ENCODE results near the gene TAF1A. TPM values are rescaled to one million over a fixed set of nuclear protein-coding genes. Genes with fewer than 3 reads are reported as not detected.

The TAF1A gene
- total and polyA plus RNA-seq, 10 of the 15 experiments (the other 5 are each of a cell fraction or from before 2014, with no cell fraction given): 7.7 to 17.9 (median 12.0) TPM

DNA sequence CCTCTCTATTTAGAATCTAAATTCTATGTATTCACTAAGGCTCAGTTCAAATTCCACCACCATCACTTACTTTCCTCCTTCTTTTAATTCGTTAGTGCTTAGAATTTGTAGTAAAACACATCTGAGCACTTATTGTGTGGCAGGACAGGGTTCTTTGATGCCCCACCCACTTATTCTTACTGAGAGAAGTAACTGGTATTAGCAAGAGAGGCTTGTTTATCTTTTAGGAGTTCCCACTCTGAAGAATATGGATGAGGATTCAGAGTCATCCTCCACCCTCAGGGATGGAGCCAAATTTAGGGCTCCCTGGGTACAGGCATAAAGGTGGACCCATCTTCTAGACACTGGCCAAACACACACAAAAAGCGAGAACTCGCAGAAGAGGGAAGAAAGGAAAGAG lies 11.5 kb upstream of the TAF1A start (continued):
- TF ChIP-seq RCOR1 (conservative IDR thresholded peaks at IDR 0.05; ENCODE audit: low read depth, low read length) (no peak), YBX1 (IDR thresholded peaks at IDR 0.05) (no peak), CREM (IDR thresholded peaks at IDR 0.05; ENCODE audit: low read depth) (no peak), FOXM1 (IDR thresholded peaks at IDR 0.05; ENCODE audit: low read depth, low read length) (no peak), SPI1 (IDR thresholded peaks at IDR 0.05; ENCODE audit: borderline replicate concordance, insufficient read depth, low read depth, low read length) (no peak)

DNA sequence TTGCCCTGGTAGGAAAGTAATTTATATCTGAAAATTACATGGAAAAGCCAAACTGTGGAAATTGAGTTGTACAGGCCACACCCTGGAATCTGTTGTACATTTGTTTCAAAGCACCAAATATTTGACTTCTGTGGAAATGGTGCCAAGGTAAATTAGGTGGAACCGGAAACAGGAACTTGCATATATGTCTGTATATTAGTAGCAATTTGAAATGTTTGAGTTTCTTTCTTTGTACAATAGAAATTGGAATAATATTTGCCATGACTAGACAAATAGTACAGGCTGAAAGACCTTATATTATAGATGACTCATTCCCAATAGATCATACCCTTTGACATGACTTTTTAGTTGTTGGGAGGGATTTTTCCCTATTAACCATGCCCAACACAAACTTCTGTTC lies 10.5 kb upstream of the TAF1A start:
- POLR2A ChIA-PET: interaction anchor here (0.6 kb wide), 2 partner anchors 11 to 57 kb away, joined by 4 to 5 read pairs; no protein-coding TSS in a partner anchor
- in situ Hi-C loops (cut with MboI): no loop called here
- ATAC-seq (no peak), FAIRE-seq (no peak), DNase-seq (ENCODE audit: low read depth, low spot score) (no peak)
- BruUV-seq (replicated peaks): no TSS peak
- Histone ChIP-seq H3K9me3 (replicated peaks; ENCODE audit: control insufficient read depth, insufficient read depth, low read length) (no peaks in the 10 kb centered on the region), H3K9ac (ENCODE audit: control insufficient read depth, insufficient read depth, low read length) (no peak overlapping the region), H3K79me2 (ENCODE audit: control insufficient read depth, insufficient read depth, low read length) (no peaks in the 10 kb centered on the region), H3K4me3 (no peak overlapping the region), H3K27ac (ENCODE audit: control insufficient read depth, insufficient read depth) (no peak overlapping the region), H2AFZ (ENCODE audit: control insufficient read depth, low read depth, low read length) (no peak overlapping the region), H3K4me1 (ENCODE audit: control insufficient read depth, insufficient read depth, low read length) (no peaks in the 10 kb centered on the region), H4K20me1 (ENCODE audit: control insufficient read depth, insufficient read depth) (no peaks in the 10 kb centered on the region), H3K36me3 (ENCODE audit: control insufficient read depth in 2 of 2, insufficient read depth in 2 of 2, low read length in 1 of 2) (no peaks in the 10 kb centered on the region), H3K4me2 (ENCODE audit: control insufficient read depth, insufficient read depth) (no peak overlapping the region), H3K27me3 (replicated peaks in 1 of 2; ENCODE audit: control insufficient read depth in 2 of 2, insufficient read depth in 2 of 2, low read length in 1 of 2) (no peaks in the 10 kb centered on the region)
- WGBS (ENCODE audit: insufficient coverage, insufficient replicate concordance, low lambda C conversion rate, missing lambda C conversion rate): 43% methylated on average over 1 of the region's 1 CpG
- SMC1A ChIA-PET (ENCODE audit: uncharacterized antibody, unreplicated experiment): interaction anchor here (1.1 to 2.4 kb wide), 2 partner anchors 10 to 34 kb away, joined by 6 read pairs; partner anchors contain the start of gene TAF1A
- RAD21 ChIA-PET (ENCODE audit: unreplicated experiment): interaction anchor here (0.6 kb wide), 1 partner anchor 229 kb away, joined by 3 read pairs; no protein-coding TSS in a partner anchor
- intact Hi-C loops (cut with micrococcal nuclease; ENCODE audit: unreplicated experiment): no loop called here
- CTCF ChIA-PET: interaction anchor here (0.9 to 1.1 kb wide), 2 partner anchors 14 to 34 kb away, joined by 3 to 4 read pairs; no protein-coding TSS in a partner anchor
- no peak for TF ChIP-seq TAF1 (IDR thresholded peaks at IDR 0.05; ENCODE audit: borderline replicate concordance, low read depth, low read length)

DNA sequence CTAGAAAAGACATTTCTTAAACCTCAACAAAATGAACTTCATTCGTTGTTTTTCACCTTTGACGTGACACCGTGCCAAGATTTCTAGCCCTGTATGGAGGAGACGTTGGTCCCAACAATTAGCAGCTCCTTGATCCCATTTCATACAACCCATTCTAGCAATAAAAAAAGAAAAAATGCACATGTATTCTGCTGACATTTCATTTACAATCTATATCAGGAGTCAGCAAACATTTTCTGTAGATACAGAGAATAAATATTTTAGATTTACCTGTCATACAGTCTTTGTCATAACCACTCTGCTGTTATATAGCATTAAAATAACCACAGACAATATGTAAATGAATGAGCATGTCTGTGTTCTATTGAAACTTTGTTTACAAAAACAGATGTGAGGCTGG lies 7.0 kb upstream of the TAF1A start:
- Histone ChIP-seq H3K79me2 (ENCODE audit: control insufficient read depth, insufficient read depth, low read length) (no peaks in the 10 kb centered on the region), H2AFZ (ENCODE audit: control insufficient read depth, low read depth, low read length) (no peak overlapping the region), H3K4me2 (ENCODE audit: control insufficient read depth, insufficient read depth) (no peak overlapping the region), H3K36me3 (ENCODE audit: control insufficient read depth in 2 of 2, insufficient read depth in 2 of 2, low read length in 1 of 2) (no peaks in the 10 kb centered on the region), H3K4me1 (ENCODE audit: control insufficient read depth, insufficient read depth, low read length) (no peaks in the 10 kb centered on the region), H3K9ac (ENCODE audit: control insufficient read depth, insufficient read depth, low read length) (no peak overlapping the region), H3K4me3 (no peak overlapping the region), H3K9me3 (replicated peaks; ENCODE audit: control insufficient read depth, insufficient read depth, low read length) (no peaks in the 10 kb centered on the region), H3K27ac (ENCODE audit: control insufficient read depth, insufficient read depth) (no peak overlapping the region), H3K27me3 (replicated peaks in 1 of 2; ENCODE audit: control insufficient read depth in 2 of 2, insufficient read depth in 2 of 2, low read length in 1 of 2) (no peaks in the 10 kb centered on the region), H4K20me1 (ENCODE audit: control insufficient read depth, insufficient read depth) (no peaks in the 10 kb centered on the region)
- ChIA-PET CTCF (no interaction called here), RAD21 (ENCODE audit: unreplicated experiment) (no interaction called here), SMC1A (ENCODE audit: uncharacterized antibody, unreplicated experiment) (no interaction called here), POLR2A (no interaction called here)
- no peak for DNase-seq (ENCODE audit: low read depth, low spot score)
- ATAC-seq: no peak
- WGBS (ENCODE audit: insufficient coverage, insufficient replicate concordance, low lambda C conversion rate, missing lambda C conversion rate): 36% methylated on average over 4 of the region's 4 CpGs
- intact Hi-C loops (cut with micrococcal nuclease; ENCODE audit: unreplicated experiment): no loop called here
- no peak for TF ChIP-seq CBFB (IDR thresholded peaks at IDR 0.05; ENCODE audit: low read depth)
- TF ChIP-seq ZNF384 (IDR thresholded peaks at IDR 0.05; ENCODE audit: borderline replicate concordance, low read depth, low read length): no peak
- no peak for TF ChIP-seq EGR1 (IDR thresholded peaks at IDR 0.05; ENCODE audit: borderline replicate concordance in 1 of 2, low read depth in 2 of 2, low read length in 2 of 2)
- TF ChIP-seq RELA (IDR thresholded peaks at IDR 0.05; ENCODE audit: borderline replicate concordance, partially characterized antibody): no peak
- no peak for TF ChIP-seq BRCA1 (IDR thresholded peaks at IDR 0.05; ENCODE audit: low read depth, low read length)
- TF ChIP-seq IKZF1 (conservative IDR thresholded peaks at IDR 0.05): no peak
- TF ChIP-seq JUNB (IDR thresholded peaks at IDR 0.05): no peak
- TF ChIP-seq IRF5 (IDR thresholded peaks at IDR 0.05; ENCODE audit: borderline replicate concordance): no peak
- no peak for TF ChIP-seq MYB (IDR thresholded peaks at IDR 0.05; ENCODE audit: borderline replicate concordance, low read depth, low read length)
- TF ChIP-seq YY1 (IDR thresholded peaks at IDR 0.05; ENCODE audit: low read depth, low read length): no peak
- in situ Hi-C loops (cut with MboI): no loop called here
- FAIRE-seq: no peak
- no TSS peak for BruUV-seq (replicated peaks)

Measured in GM12878 (cell line).